GM18502 (cell line): ENCODE data around the gene PEX16.

Experiments
- ATAC-seq: cut with Tn5 transposase; IDR thresholded peaks from one replicate; pipeline ENCODE4 v1.9.1; 2021; ENCODE audit warnings: mild to moderate bottlenecking; ENCODE audit not compliant: unreplicated experiment, poor library complexity

PEX16 gene

DNA sequence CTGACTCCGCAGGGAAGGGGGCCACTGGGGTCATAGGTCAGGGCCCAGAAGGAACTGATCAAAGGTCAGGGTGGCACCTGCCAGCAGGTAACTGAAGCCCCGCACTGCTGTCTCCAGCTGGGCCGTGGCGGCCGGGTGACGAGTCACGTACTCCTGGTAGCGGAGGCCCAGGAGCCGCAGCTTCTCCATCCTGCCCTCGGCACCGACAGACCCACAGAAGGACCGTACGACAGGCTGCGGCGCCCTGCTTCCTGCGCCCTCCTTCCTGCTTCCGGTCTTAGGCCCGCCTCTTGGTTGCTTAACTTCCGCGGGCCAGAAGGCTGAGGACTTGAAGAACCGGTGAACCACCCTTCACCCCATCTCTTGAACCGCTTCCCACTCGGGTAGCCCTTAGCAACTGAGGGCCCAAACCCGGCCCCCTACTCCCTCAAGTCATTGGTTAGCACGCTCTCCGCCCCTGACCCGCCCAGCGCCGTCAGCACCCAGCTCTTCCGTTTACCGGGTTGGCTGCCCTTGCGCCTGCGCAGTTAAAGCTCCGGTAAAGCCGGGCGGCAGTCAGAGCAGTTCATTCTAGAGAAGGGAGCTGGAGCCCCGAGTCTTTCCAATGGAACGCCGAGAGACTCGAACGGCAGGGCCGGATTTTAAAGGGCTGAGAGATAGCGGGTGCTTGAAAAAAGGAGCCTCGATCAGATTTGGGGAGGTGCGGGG is at the start of gene PEX16:
TSS of gene PEX16 (minus strand) at position 255 of the 708 bp plus-strand sequence. CDS start at position 189, 66 bp downstream.
- peak; percentile 93 for ATAC-seq

DNA sequence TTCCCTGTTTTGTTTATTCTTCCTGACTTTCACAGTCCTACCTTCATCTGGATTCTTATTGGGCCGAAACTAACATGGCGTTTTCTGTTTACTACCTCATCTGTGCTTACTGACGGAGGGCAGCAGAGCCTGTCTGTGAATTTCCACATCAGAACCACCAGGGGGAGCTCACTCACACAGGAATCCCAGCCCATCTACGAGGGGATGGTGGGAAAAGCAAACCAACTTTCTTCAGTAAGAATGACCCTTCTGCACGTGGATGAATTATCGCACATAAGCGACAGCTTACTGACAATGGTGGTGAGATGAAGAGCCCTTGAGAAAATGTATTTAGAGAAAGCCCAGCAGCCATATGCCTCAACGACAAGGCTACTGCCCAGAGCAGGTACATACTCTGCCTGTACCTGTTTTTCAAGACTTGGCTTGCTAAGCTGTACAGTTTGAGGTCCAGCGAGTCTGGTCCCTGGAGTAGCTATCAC is 47.3 kb upstream of the PEX16 start:
- peak; percentile 72 for ATAC-seq

DNA sequence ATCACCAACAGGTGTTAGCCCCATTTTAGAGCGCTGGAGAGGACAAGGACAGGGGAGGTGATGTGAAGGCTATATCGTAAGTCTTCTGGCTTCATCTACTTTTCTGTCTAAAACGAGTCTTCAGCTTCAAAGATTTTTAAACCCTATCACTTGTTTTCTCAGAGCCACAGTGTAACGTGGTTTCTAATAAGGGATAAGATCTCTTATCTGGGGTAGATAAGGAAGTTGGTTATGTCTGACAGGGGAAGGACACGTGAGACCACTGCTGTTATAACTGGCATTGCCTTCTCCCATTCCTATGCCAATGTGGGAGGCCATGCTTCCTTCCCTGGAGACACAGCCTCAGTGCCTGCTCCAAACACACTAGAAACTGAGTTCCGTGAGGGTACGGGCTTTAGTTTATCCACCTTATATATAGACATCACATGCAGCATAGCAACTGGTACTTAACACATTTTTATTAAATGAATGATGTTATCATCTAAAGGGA is 44.1 kb upstream of the PEX16 start:
- ATAC-seq, result no peak

DNA sequence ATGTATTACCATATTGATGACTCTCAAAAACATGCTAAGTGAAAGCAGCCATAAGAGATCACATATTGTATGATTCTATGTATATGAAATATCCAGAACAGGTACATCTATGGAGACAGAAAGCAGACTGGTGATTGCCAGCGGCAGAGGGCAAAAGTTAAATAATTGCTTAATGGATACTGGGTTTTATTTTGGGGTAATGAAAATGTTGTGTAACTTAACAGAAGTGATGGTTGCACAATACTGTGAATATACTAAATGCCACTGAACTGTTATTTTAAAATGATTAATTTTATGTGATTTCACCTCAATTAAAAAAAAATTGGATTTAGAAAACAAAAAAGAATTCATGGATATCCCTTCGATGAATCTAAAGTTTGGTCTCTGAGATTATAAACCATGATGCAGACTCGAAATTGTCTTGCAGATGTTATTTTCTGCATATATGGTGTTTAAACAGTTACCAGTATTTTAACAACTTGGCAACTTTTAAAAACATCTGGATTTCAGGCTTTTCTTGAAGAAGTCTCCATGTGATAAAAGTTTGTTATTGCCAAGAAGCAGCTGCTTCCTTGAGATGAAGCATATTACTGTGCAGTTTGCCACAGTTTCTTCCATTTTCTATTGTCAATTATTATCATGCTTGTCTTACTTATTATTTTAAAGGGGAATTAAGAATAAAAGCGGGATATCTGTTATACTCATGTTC is 42.9 kb upstream of the PEX16 start:
- no peak for ATAC-seq

DNA sequence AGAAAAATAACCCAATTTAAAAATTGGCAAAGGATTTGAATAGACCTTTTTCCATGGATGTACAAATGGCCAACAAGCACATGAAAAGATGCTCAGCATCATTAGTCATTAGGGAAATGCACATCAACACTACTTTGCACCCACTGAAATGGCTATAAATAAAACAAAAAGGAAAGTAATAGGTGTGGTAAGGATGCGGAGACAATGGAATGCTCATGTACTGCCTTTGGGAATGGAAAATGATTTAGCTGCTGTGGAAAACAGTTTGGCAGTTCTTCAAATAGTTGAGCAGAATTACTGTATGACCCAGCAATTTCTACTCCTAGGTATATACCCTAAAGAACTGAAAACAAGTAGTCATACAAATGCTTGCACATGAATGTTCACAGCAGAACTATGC is 42.2 kb upstream of the PEX16 start:
- no peak for ATAC-seq

DNA sequence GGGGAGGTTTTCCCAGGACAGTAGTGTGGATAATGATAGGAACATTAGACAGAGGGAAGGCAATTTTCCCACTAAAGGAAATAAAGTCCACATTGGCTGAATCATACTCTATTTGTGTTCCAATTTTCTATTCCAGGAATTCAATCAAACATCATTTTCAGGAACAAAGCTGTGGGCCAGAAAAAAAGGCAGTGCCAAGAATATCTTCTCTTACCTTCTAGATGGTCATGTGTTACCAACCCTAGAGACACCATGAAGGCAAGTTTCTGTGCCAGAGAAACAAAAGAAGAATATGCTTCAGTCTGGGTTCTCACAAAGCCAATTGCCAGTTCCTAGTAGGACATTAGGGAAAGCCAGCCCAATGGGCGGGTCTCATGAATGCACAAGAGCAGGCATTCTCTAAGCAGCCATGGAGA is 32.3 kb upstream of the PEX16 start:
- no peak for ATAC-seq

DNA sequence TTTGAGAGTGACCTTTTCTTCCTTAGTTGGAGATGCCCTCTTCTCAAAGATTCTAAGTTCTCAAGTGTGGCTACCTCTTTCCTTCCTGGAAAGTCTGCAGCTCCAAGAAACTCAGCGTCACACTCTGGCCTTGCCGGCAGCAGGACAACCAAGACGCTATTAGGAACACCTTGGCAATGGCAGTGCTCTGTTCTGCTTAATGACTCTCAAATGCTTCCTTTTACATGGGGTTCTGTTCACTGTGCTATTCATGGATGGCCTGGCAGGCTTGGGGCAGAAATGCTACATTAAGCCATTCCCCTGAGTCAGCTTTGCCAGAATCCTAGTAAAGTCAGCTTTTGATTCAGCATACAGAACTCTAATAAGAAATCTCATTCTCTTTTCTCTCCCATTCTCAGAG is 30.7 kb upstream of the PEX16 start:
- ATAC-seq, result no peak

DNA sequence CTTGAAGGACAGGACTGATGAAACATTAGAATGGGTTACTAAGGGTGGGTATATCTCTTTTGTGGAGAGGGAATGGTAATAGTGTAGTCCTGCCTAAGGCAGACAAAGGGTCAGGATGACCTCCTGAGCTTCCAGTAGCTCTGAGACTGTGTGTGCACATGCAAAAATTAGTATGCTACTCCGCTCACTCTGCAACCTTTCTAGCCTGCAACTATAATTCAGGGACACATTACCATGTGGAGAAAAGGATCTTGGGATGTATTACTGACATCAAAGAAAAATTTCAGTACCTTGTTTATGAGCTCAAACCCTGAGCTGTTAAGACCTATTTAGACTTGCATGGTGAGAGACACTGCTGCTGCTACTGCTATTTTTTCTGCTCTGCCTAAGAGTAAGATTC is 30.2 kb upstream of the PEX16 start:
- ATAC-seq, result no peak

DNA sequence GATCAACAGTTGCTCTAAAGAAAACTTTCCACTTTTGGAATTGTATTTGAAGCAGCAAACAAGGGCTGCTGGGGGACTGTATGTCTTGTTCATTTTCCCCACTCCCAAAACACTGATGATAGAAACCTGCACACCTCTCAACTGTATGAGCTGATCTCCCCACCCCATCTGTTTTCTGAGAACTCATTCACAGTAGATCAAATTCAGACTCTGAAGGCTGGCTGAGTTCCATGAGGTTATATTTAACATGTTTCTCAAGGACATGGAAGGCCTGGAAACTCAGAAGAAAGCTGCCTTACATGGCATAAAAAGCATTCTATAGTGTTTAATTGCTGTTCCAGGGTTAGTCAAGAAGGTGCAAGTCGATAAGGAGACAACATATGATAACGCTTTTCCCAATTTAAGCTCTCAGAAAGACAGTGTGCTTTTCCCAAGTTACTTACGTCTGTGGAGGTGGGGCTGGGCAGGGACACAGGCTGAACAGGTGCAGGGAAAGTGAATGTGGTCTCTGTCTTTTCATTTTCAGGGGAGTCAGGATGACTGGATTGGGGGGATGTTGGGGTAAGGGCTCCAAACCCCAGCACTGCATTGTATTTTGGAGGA is 27.8 kb upstream of the PEX16 start:
- no peak for ATAC-seq

DNA sequence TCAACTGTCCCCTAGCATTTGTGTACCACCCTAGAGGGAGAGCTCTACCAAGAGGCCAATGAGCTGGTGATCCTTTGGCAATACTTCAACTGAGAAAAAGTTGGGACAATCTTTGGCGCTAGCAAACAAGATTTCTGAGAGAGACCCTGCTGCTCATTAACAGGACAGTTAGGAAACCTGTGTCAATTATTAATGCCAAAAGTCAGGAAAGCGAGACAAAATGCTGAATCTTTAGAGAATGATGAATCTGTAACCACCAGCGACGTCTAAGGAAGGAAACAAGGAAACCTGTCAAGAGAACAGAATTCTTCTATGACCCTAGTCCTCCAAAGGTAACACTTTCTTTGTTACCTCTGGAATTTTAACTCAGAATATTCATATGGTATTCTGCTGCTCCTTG is 24.7 kb upstream of the PEX16 start:
- ATAC-seq, result no peak

DNA sequence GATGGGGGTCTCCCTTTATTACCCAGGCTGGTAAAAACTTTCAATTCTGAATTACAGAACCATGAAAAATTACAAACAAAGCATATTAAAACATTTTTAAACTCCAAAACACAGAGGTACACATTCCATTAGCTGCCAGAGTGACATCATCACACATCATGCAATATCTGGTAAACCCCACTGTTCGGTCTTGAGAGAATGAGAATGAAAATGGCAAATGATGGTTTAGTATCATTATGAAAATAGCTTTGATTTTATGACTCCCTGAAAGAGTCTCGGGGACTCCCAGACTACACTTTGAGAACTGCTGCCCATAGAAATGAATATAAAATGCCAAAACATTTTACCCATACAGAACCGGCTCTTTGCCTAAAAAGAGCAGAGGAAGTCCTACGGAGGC is 23.6 kb upstream of the PEX16 start:
- no peak for ATAC-seq

DNA sequence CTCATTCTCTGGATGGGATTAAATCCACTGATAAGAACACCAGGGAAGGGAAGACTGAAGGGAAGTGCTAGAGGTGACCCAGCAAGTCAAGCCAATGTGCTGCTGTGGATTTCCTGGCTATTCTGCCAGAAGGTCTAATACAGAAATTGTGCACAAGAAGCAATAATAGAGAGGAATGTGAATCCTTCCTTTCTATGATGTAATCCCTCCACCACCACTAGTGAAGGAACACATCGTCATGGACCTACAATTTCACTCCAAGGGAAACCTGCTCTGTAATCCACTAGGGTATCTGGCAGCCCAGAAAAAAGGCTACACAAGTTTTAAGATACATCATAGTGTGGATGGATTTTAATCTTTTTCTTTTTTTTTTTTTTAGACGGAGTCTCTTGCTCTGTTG is 22.2 kb upstream of the PEX16 start:
- no peak for ATAC-seq

DNA sequence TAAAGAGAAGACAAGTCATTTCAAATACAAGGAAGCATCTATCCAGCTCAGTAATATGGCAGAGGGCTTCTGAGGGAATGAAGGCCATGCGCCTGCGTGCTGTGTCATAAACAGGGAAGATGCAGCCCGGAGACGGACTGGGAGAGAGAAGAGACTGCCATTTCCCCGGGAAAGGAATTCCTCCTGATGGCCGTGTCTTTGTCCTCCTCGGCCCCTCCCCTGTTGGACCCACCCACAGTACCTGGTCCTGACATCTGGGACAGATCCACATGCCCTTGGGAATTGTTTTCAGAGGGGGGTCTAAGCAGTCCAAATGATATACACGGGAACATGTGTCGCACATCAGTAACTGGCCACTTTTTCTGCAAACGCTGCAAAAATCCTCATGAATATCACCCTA is 20.2 kb upstream of the PEX16 start:
- no peak for ATAC-seq

DNA sequence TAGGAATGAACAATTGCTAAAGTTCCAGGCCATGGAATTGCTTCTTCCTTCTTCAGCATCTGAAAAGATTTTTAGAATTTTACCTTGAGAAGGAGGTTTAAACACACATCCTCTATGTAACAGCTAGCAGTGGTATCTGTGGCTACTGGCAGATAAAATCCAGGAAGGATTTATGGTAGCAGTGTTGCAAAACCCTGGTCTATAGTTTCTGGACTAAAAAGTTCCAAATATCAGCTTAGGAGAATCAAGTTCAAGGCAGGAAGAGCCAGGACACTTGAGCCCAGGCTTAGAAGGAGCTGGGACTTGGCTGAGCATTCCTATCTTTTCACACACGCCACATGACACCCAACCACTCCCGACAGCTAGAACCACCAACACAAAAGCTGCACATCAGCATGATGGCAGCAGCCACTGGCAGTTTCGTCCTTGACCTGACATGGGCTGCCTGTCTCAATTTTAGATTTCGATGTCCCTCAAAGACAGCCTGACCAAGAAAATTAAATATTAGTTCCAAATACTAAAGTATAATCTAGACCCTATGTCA is 18.9 kb upstream of the PEX16 start:
- ATAC-seq, result no peak

DNA sequence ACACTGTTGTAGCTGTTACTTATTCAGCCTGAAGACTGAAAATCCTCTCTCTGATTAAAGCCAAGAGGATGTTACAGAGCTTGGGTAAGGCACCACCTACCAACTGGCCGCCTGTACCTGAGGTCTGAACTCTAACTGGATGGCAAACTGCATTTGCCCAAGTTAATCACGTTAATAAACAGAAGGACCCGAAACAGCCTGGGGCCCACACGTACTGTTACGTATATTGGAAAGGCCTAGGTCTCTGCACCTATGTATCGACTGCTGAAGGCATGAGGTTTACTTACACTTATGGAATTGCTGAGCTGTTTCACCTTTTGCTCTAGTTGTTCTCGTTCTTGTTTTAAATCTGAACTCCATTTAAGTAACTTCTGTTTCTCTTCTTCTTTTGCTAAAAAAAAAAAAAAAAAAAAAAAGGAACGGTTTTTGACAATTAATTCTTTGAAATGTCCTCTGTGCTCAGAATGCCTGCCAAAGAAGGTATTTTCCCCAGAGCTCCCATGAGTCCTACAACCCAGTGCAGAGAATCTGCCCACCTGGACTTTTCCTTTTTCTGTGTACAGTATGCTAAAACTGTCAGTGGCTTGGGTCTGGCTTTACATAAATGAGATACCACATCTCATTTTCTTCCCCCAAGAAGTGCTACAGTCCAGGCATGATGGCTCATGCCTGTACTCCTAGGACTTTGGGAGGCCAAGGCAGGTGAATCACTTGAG is 17.8 kb upstream of the PEX16 start:
- ATAC-seq, result no peak

DNA sequence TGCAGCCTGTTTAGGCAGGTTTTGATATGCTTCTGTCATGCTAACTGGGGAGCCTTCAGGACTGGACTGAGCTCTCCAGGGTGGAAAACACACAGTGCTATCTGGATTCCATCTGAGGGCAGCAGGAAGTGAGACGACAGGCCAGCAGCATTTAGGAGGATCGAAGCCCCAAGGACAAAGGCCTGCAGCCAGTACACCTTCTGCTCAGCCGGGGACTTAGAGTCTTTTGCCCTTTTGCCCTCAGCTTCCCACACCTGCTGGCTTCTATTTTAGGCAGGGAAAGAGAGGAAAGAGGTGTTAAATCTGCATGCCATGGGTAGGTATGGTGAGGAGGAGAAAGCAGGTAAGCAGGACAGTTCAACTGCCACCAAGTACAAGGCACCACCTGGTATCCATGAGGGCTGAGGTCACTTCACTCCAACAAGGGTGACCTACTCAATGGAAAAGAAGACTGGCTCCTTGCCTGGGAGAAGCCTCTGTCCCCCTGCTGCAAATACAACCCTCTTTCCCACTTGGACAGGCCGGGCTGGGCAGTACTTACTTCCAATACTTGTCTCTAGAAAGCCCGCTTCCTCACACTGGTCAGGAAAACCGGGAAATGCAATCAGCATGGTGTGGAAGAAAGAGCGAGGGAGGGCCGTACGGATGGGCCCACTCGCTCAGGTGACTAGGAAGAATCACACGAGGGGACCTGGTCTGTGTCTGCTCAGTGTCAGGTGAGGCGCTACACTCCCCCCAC is 17.1 kb upstream of the PEX16 start:
- ATAC-seq, result no peak

DNA sequence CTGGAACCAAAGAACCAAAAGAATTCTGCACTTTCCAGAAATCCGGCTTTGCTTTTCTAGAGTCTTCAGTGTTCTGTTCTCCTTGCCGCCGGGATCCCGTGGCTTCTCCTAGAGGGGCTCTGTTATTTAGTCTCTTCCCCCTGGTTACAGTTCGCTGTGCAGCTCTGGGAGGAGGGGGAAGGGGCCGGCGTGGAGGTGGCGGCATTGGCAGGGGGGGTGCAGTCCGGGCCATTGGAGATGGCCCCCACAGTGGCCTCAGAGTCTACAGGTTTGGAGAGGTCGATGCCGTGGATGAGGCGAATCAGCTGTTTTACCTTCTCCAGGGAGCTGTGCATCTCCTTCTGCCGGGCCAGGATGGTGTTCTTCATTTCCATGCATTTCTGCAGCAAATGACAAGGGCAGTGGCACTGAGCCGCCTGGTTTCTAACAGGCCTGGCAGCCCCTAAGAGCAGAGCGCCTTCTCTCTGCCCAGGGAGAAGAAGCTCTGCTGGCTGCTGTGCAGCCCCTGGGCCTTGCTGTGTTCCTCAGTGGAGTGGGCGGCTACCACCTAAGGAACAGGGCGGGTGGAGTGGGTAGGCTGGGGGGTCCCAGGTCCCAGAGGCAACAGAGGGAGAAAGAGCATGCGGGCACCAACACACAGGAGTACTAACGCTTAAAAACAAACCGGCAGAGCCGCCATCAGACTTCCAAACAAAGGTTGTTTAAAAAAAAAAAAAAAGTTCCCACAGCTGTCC is 16.3 kb upstream of the PEX16 start:
- ATAC-seq, result no peak

DNA sequence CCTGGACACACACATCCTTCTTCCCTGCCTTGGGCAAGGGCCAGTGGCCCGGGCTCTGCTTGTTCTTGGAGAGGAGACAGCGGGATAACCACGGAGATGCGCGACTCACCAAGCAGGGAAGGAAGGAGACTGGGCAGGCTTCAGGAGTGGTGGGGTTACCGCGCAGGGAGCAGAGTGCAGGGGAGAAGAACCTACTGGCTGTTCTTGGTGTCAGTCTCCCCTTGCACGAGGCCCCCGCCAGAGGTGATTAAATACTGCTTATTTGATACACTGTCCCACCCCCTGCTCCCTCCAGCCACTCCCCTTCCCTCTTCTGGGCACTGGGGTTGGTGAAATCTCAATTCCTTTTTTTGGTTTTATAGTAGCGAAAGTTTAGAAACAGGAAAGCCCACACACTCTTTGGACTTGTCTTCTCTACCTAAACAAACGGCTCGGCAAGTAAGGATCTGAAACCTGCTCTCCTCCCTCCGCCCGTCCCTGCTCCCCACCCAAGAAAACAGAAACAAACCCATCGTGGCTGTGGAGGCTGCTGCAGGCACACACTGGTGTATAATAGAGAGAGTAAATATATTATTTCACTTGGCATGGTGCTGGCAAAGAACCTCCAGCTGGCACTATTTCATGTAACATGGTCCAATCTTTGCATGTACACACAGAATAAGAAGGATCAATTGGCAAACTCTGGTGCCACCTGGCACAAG is 15.6 kb upstream of the PEX16 start:
- no peak for ATAC-seq

DNA sequence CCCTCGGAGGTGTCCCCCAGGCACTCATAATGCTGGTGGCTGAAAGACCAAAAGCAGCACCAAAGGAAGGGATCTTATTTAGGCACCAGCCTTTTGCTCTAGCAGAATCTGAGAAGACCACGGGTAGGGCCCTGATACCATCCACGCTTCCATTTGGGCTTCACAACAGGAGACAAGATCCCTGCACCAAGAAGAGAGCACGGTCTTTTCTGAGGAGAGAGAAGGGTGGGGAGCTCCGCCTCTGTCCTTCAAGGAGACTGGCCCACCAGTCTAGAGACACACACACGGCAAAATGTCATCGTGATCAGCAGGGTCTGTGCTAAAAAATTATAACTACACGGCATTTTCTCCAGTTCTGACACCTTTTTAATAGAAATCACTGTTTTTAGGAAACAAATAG is 14.5 kb upstream of the PEX16 start:
- no peak for ATAC-seq
